Brain microvascular endothelial cell (primary cell): Measurements from ENCODE around the gene LIMS1.

ENCODE experiments used
- DNase-seq: peaks from one replicate; pipeline ENCODE4 v3.0.0-alpha.2; 2020
- H3K27ac ChIP-seq: fragments of 250-450 bp; sonication (Bioruptor Pico); 2 replicates; pipeline ENCODE4 v1.5.1; 2020; ENCODE audit warnings: mild to moderate bottlenecking, moderate library complexity
- H3K27me3 ChIP-seq: fragments of 250-450 bp; sonication (Bioruptor Pico); replicated peaks from 2 replicates; pipeline ENCODE4 v1.5.1; 2020; ENCODE audit warnings: mild to moderate bottlenecking
- H3K36me3 ChIP-seq: fragments of 250-450 bp; sonication (Bioruptor Pico); replicated peaks from 2 replicates; pipeline ENCODE4 v1.5.1; 2020; ENCODE audit warnings: mild to moderate bottlenecking
- H3K4me3 ChIP-seq: 2 replicates; pipeline ENCODE4 v1.5.1; 2011; ENCODE audit warnings: low read depth, mild to moderate bottlenecking, control low read depth, low read length, moderate library complexity
- CTCF ChIP-seq: IDR thresholded peaks from 2 replicates; pipeline ENCODE4 v1.5.1; 2011; ENCODE audit warnings: low read depth, mild to moderate bottlenecking, moderate library complexity, low read length, control low read depth, inconsistent platforms; ENCODE audit errors: missing control alignments
- in situ Hi-C: cut with HindIII; loops from 2 replicates; pipeline ENCODE4 v1.10.0; 2017; ENCODE audit warnings: low sequenced_read_pairs, low pct_ligation_motif_present

The LIMS1 gene

GRCh38 chr2:108629417-108629816, 95.1 kb downstream of the LIMS1 start:
- H3K36me3 ChIP-seq: no peaks in the 10 kb centered on the region
- no peak for TF ChIP-seq CTCF
- DNase-seq: no peak
- in situ Hi-C loops: no loop called here
- H3K27ac ChIP-seq: no peak overlapping the region
- H3K4me3 ChIP-seq: no peak overlapping the region
- no peaks in the 10 kb centered on the region for H3K27me3 ChIP-seq

GRCh38 chr2:108630567-108631405, 96.5 kb downstream of the LIMS1 start:
- no peaks in the 10 kb centered on the region for H3K36me3 ChIP-seq
- H3K27ac ChIP-seq: no peak overlapping the region
- H3K4me3 ChIP-seq: no peak overlapping the region
- TF ChIP-seq CTCF: no peak
- no peaks in the 10 kb centered on the region for H3K27me3 ChIP-seq
- DNase-seq: no peak
- in situ Hi-C loops: no loop called here

GRCh38 chr2:108632332-108633160, 98.3 kb downstream of the LIMS1 start:
- TF ChIP-seq CTCF: no peak
- Histone ChIP-seq H3K27ac (no peak overlapping the region), H3K4me3 (no peak overlapping the region), H3K27me3 (no peaks in the 10 kb centered on the region), H3K36me3 (no peaks in the 10 kb centered on the region)
- DNase-seq: no peak
- in situ Hi-C loops: no loop called here

- TF ChIP-seq CTCF: no peak
- H3K36me3 ChIP-seq: no peaks in the 10 kb centered on the region
- in situ Hi-C loops: no loop called here
- no peak overlapping the region for H3K4me3 ChIP-seq
- H3K27me3 ChIP-seq: no peaks in the 10 kb centered on the region
- DNase-seq: no peak
- H3K27ac ChIP-seq: no peak overlapping the region
Observed at GRCh38 chr2:108633409-108633808, 99.1 kb downstream of the LIMS1 start.

DNA sequence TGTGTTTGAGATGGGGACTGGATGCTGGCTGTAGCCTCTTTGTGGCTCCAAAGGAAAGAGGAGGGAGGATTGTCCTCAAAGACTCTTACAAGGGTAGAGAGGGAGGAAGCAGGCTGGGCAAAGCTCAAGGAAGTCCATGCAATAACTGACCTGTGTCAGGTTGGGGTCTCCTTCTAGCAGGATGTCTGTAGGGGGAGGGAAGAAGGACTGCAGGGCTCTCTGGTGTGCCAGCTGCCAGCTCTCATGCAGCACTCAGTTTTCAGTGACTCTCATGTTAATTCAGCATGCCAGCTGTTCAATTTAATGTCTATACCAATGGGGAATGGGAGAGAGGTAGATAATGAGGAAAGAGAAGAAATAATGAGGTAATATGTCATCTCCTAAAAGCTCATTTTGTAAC, 99.7 kb downstream of the LIMS1 start:
- no peak for DNase-seq
- Histone ChIP-seq H3K4me3 (no peak overlapping the region), H3K36me3 (no peaks in the 10 kb centered on the region), H3K27me3 (no peaks in the 10 kb centered on the region), H3K27ac (no peak overlapping the region)
- no peak for TF ChIP-seq CTCF
- in situ Hi-C loops: no loop called here
